Activated T-cell treated with anti-CD3 and anti-CD28 coated beads for 24 hours (primary cell): ENCODE measurements around the gene S100PBP.

Experiments
- DNase-seq: peaks from one replicate; pipeline ENCODE4 v3.0.0-alpha.2; 2020; ENCODE audit warnings: low read depth

Gene S100PBP

GRCh38 chr1:32870615-32871363 is 53.3 kb downstream of the S100PBP start, which contains the start of gene FNDC5:
FNDC5 (minus strand) TSS chr1:32870912.
- no peak for DNase-seq

- no peak for DNase-seq
Observed at GRCh38 chr1:32871364-32872191, 54.1 kb downstream of the S100PBP start.

- DNase-seq, result no peak
Observed at GRCh38 chr1:32872192-32872460, 54.7 kb downstream of the S100PBP start.

GRCh38 chr1:32873484-32873883 is 56.0 kb downstream of the S100PBP start:
- DNase-seq, result no peak

- no peak for DNase-seq
Observed at GRCh38 chr1:32874860-32875752, 57.7 kb downstream of the S100PBP start.

- DNase-seq, result no peak
Observed at GRCh38 chr1:32876341-32877210, 59.1 kb downstream of the S100PBP start.

- DNase-seq, result no peak
Observed at GRCh38 chr1:32877211-32878110, 60.0 kb downstream of the S100PBP start.

- no peak for DNase-seq
Observed at GRCh38 chr1:32878183-32878582, 60.7 kb downstream of the S100PBP start.

GRCh38 chr1:32878637-32879041 is 61.2 kb downstream of the S100PBP start:
- no peak for DNase-seq

- no peak for DNase-seq
Observed at GRCh38 chr1:32881291-32881690, 63.8 kb downstream of the S100PBP start.

- DNase-seq, result no peak
Observed at GRCh38 chr1:32881871-32882850, 64.7 kb downstream of the S100PBP start.

GRCh38 chr1:32883338-32884031 is 66.0 kb downstream of the S100PBP start:
- DNase-seq, result no peak

- DNase-seq, result no peak
Observed at GRCh38 chr1:32884032-32884372, 66.5 kb downstream of the S100PBP start.

- no peak for DNase-seq
Observed at GRCh38 chr1:32884726-32885125, 67.3 kb downstream of the S100PBP start.

- no peak for DNase-seq
Observed at GRCh38 chr1:32885676-32886003, 68.2 kb downstream of the S100PBP start.

- DNase-seq, result no peak
Observed at GRCh38 chr1:32886004-32886827, 68.8 kb downstream of the S100PBP start, which contains the start of gene HPCA. HPCA (plus strand) TSS chr1:32886491; CDS start chr1:32888899, 2,408 bp downstream.

GRCh38 chr1:32886828-32887414 is 69.5 kb downstream of the S100PBP start:
- DNase-seq, result no peak
